Stimulated activated CD4-positive, alpha-beta T cell treated with anti-CD3 and anti-CD28 coated beads, Interleukin-12 subunit alpha, Interleukin-12 subunit beta, amount 100 ng/mL, for 24 hours (primary cell): ENCODE data around the gene INTS3.
"Not testable (repeated sequence)": the region's sequence is repeated elsewhere in the genome, so short reads cannot be mapped to it uniquely, and the experiment has no call there.

Source experiments
- DNase-seq, 2 experiments: peaks; one replicate each; pipeline ENCODE4 v3.0.0-alpha.2; 2020; ENCODE audit warnings: low read depth in 2 of 2

INTS3 gene

DNA sequence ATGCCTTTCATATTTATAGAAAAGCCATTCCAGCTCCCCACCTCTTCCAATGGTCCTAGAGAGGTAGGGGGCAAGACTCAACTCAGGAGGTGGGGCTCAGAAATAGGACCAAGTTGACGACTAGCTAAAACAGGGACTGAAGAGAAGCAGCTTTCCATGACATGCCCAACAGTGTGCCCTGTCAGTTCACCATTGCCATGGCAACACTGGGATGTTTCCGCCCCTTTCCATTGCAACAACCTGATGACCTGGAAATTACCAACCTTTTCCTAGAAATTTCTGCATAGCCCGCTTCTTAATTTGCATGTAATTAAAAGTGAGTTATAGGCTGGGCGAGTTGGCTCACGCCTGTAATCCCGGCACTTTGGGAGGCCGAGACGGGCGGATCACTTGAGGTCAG, 22.4 kb upstream of the INTS3 start:
- DNase-seq: no peak

DNA sequence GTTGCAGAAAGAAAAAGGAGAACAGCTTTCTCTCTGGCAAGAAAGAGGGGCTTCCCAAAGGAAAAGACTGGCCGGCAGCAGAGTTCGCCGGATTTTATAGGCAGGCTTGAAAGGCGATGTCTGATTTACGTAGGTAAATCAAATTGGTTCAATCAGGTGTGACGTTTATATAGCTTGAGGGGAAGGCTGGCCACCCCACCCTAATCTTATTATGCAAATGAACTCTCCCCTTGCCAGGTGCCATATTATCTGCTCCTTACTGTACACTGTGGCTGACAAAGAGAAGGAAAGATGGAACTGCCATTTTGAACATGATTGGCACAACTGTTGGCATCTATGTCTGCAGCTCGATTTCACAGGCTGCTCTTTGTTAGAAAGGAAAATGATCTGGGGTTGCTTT, 16.8 kb upstream of the INTS3 start:
- DNase-seq: no peak

DNA sequence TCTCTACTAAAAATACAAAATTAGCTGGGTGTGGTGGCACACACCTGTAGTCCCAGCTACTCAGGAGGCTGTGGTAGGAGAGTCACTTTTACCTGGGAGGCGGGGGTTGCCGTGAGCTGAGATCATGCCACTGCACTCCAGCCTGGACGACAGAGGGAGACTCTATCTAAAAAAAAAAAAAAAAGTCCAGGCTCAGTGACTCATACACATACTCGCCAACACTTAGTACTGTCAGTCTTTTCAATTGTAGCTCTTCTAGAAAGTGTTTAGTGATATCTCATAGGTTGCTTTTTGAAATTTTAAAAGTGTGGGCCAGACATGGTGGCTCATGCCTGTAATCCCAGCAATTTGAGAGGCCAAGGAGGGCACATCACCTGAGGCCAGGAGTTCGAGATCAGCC, 11.6 kb upstream of the INTS3 start:
- DNase-seq: not testable (repeated sequence)

DNA sequence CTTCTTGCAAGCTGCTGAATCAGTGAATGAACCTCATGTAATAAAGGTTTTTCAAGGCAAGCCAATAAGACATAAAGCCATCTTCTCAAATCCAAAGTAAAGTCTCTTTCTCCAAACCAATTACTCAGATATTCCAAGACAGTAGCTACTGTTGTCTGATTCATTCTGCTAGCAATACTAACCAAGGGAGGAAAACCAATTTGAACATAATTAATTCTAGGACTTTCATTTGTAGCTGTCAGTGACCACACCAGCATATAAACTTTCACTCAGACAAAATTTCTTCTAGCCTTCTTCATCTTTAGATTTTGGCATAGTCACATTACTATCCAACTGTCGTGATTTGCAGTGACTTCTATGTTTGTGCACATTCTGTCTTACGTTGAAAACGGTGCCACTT, 10.5 kb upstream of the INTS3 start:
- no peak for DNase-seq

DNA sequence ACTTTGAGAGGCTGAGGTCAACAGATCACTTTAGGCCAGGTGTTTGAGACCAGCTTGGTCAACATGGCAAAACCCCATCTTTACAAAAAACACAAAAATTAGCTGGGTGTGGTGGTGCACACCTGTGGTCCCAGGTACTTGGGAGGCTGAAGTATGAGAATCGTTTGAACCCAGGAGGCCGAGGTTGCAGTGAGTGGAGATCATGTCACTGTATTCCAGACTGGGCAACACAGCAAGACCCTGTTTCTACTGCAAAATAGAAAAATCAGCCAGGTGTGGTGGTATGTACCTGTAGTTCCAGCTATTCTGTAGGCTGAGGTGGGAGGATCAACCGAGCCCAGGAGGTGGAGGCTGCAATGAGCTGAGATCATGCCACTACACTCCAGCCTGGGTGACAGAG, 4.2 kb upstream of the INTS3 start:
- no peak for DNase-seq

GRCh38 chr1:153724634-153725033, 3.2 kb upstream of the INTS3 start:
- not testable (repeated sequence) for DNase-seq

DNA sequence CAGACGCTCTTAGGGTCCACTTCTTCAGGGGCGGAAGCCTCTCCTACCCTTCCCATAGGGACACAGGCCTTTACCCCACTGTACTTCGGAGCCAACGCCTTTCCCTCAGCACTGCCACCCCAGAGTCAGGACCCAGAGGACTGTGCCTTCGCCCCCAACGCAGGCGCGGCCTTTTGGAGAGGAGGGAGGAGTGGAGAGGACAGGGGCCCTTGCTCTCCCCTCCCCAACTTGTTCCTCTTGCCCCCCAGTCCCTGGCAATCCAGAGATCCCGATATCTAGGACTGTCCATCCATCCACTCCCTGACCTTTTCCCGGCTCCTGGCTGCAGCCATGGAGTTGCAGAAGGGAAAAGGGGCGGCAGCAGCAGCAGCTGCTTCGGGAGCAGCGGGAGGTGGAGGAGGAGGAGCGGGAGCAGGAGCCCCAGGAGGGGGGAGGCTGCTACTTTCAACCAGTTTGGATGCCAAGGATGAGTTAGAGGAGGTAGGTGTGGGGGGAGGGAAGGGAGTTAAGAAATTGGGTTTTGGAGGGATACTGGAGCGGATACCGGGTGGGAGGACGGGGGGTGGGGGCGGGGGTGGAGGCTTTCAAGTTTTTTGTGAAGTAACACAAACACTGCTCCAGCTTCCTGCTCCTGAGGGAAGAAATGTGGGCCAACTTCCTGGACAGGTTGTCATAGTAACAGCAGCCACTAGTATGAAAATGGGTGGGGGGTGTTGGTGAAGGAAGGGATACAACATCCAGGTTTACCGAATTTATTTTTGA, 636 bp downstream of the INTS3 start:
- DNase-seq: no peak

DNA sequence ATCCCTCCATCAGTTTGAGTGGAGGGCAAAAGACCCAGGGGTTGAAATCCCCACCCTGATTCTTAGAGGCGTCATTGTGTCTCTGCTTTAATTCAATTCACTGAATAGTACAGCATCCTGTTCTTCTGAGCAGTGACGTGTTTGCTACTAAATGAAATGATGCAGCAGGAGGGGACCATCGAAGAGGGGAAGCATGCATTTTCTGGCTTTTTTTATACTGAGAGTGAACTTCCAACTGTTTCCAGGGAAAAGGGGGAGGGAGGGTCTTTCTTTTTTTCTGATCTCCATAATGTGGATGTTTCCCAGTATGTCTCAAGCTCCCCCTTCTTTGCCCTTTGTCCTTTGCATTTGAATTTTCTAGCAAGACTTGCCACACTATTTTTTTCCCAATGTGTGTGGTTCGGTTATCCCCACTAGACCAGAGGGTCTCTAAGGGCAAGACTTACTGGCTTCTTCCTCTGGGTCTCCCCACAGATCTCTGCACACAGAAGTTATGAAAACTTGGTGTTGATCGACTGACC, 2.7 kb downstream of the INTS3 start:
- no peak for DNase-seq

GRCh38 chr1:153733970-153734369, 6.1 kb downstream of the INTS3 start:
- DNase-seq: no peak

GRCh38 chr1:153734396-153735089, 6.7 kb downstream of the INTS3 start:
- no peak for DNase-seq

DNA sequence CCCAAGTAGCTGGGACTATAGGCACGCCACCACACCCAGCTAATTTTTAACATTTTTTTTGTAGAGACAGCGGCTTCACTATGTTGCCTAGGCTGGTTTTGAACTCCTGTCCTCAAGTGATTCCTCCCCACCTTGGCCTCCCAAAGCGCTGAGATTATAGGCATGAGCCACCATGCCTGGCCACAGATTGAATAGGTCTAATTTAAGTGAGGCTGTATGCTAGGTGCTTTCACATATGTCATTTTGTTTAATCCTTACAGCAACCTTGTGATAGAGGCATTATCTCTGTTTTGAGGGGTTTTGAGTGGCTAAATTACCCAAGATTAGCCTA, 7.2 kb downstream of the INTS3 start:
- DNase-seq: no peak

GRCh38 chr1:153741986-153742385, 14.1 kb downstream of the INTS3 start:
- DNase-seq: no peak

DNA sequence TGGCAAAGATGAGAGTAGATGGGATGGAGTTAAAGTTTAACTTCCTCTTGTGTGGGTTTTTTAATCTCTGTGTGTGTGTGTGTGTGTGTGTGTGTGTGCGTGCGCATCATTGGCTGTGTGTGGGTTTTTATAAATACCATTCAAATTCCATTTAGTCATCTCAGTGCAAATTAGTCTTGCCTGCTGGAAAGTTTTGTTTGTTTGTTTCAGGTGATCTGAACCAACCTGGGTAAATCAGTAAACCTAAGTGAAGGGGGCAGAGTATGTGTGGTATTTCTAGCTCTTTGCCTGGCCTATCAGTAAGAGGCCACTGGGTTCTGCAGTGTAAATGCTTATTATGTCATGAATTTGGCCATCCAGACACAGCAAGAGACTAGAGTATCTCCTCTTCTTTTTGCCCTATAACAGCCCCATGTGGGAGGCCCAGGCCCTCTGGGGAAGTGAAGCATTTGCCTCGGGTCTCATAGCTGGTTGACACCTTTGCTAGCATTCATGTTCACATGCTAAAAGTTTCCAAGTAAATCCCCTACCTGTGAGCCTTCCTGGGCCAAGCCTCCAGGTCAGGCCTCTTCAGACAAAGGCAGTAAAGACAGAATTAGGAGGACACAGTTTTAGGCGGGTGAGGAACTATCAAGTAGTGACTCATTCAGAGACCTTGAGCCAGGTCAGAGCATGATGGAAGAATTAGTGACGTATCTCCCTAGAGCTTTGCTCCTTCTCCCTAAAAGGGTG, 14.7 kb downstream of the INTS3 start:
- no peak for DNase-seq

DNA sequence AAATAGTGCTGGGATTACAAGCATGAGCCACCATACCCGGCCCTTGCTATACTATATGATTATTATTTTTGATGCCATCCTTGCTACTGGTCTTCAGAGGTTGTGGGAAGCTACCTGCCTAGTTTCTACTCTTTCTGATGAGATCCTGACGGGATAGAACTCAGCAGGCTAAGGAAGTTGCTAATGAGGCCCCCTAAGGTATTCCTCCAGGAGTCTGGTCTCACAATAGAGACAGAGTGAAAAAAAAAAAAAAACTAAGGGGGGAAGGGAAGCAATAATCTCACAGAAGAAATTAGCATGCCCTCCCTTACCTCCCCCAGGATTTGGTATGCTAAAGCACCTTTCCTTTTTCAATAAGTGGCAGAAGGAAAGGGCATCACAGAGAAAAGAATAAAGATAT, 17.6 kb downstream of the INTS3 start:
- no peak for DNase-seq

DNA sequence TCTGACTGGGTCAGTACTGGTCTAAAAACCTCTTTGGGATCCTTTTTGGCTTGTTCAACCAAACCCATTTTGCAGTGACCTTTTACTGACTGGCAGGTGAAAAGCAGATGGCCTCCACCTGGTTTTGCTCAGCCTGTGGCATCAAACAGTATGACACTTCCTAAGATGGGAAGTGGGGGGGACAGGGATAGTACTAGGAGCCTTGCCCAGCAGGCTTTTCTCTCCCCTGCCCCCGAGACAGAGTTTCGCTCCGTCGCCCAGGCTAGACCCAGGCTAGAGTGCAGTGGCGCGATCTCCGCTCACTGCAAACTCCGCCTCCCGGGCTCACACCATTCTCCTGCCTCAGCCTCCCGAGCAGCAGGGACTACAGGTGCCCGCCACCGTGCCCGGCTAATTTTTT, 18.3 kb downstream of the INTS3 start:
- no peak for DNase-seq

DNA sequence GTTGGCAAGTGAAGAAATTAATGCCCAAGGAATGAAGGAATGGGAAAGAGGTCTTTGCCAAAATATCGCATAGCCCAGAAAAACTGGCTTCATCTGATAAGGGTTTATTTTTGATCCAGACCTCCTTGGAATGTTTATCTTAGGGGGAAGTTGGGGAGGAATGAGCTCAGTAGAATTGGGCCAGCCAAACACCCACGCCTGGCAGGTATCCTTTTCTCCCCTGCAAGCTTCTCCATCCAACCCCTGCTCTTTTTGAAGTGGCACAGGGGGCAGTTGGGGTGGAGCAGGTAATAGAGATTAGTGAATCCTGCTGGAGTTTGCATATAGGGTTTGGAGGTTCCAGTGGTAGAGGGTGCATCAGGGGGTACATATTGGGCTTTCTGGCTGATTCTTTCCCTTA, 21.1 kb downstream of the INTS3 start:
- no peak for DNase-seq

DNA sequence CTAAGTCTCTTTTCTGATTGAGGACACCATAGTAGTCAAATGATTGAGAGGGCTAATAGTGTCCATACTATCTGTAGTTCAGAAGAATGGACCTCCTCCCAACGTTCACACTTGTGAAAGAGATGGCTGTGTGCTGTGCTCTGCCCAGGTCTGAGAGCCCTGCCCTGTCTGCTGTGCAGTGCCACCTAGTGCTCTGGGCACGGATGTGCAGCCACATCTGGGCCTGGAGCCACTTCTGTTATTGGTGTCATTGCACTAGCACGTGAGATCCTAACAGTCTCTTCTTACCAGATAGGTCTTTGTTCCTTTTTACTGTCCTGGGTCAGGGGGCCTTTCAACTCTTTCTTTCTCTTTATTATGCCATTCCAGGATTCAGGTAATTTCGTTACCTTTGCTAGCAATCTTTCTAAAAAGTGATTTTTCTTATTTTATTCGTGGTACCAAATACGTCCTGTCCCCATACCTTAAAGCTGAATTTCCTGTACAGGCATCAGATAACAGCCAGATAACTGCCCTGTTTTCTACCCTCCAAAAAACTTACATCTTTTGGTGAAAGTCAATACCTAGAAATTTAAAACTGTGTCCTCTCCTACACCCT, 21.7 kb downstream of the INTS3 start:
- DNase-seq: peak; percentile 47 to 72

DNA sequence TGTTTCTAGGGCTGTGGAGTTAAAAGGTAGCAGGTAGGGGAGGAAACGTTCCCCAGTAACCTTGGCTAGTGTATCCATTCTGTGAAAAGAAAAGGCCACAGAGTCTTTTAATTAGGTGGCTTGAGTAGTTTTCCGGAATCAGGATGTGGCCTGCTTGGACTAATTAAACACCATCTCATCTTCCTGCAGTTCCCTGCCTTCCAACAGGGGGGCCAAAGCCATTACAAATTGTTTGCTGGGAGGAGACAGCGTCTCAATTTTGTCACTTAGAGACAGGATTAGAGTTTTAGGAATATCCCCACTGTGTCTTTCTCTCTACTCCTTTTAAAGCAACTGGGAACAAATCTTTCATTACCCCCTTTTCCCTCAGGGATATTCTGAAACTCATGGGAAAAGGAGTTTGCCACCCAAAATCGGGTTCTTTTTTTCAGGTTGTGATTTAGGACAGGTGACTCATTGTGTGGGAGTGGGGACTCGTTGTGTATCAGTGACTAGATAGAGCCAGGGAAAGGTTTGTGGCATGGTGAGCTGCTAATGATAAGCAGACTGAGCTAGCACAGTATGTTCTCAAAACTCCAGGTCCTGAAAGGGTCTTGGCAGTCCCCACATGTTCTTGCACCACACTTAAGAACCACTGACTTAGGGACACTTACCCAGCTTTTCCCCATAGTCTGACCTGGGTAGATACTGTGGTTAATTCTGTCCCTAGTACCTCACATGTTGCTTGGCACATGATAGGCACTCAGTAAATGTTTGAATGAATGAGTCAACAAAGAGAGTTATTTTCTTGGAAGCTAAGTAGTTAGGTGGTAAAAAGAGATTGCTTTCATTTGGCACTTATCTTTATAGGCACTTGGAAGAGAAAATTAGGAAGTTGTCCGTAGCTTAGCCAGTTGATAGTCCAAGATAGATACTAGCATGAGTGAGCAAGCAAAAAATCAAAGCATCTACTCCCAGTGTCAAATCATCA, 22.5 kb downstream of the INTS3 start:
- no peak for DNase-seq

- DNase-seq: no peak
Observed at GRCh38 chr1:153752072-153752471, 24.2 kb downstream of the INTS3 start.

DNA sequence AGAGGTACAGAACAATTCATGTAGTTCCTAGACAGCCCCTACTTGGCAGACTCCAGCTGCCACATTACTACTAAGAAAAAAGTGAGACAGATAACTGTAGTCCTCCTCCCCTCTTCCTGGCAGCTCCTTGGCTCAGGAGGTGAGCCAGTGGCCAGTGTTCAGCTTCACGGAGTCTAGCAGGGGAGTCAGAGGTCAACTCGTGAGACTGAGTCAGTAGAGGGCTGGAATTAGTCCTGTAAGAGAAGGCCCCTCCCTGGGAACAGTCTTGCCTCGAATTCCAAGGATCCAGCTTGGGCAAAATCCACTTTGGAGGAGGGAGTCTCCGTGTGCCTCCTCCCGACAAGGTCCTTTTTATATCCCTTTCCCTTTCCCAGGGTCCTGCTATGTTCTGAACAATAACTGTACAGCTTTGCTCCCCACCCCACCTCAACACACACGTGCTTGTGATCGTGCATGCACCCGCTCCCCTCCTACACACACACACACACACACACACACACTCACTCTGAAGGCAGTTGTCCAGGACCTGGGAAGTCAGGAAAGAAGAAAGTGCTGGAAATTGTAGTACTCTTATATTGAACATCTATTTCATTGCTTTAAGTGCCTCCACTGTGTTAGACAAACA, 24.8 kb downstream of the INTS3 start:
- no peak for DNase-seq

DNA sequence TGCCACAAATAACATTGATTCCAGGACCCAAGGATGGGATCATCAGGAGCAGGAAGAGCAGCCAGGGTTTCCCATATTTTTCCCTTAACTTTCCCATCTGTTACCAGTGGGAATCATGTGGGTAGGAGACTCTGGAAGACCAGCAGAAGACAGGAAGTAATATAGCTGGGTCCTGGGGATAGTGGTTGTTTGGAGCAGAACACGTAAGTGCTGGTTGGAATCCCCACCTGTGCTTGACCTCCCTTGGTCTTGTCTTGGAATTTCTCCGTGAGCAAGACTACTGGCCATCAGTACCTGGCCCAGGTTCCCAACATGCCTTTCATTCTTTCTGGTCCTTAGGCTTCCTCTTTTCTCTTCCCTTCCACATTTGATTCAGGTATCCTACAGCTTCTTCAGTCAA, 26.4 kb downstream of the INTS3 start:
- DNase-seq: no peak
